Mesenchymal stem cell (in vitro differentiated cells and primary cell): Measurements from ENCODE around the gene BCAS1.

Experiments
- DNase-seq: peaks from one replicate; pipeline ENCODE4 v3.0.0-alpha.2; 2013
- H2AFZ ChIP-seq: one replicate; pipeline ENCODE4 v1.6.1; 2013; ENCODE audit warnings: low read depth, mild to moderate bottlenecking, control low read depth, inconsistent platforms, low read length, moderate library complexity
- H2AK5ac ChIP-seq: 2 replicates; pipeline ENCODE4 v1.6.1; 2013; ENCODE audit warnings: low read length, moderate library complexity, mild to moderate bottlenecking, inconsistent platforms; ENCODE audit not compliant: severe bottlenecking
- H2BK120ac ChIP-seq: one replicate; pipeline ENCODE4 v1.6.1; 2013; ENCODE audit warnings: low read depth, mild to moderate bottlenecking, inconsistent platforms, low read length, moderate library complexity
- H2BK12ac ChIP-seq, 2 experiments: one replicate each; pipeline ENCODE4 v1.6.1; 2013; ENCODE audit warnings: inconsistent platforms in 2 of 2, low read length in 2 of 2, mild to moderate bottlenecking in 2 of 2, moderate library complexity in 2 of 2, control low read depth in 1 of 2
- H2BK15ac ChIP-seq: one replicate; pipeline ENCODE4 v1.6.1; 2013; ENCODE audit warnings: mild to moderate bottlenecking, low read depth, inconsistent platforms; ENCODE audit not compliant: poor library complexity, severe bottlenecking
- H2BK5ac ChIP-seq: 2 replicates; pipeline ENCODE4 v1.6.1; 2013; ENCODE audit warnings: low read depth, mild to moderate bottlenecking, low read length, control low read depth, inconsistent platforms; ENCODE audit not compliant: poor library complexity, severe bottlenecking
- H3K14ac ChIP-seq, 2 experiments: one replicate each; pipeline ENCODE4 v1.6.1; 2013; ENCODE audit warnings: inconsistent platforms in 2 of 2, low read length in 2 of 2, control low read depth in 1 of 2, mild to moderate bottlenecking in 1 of 2, moderate library complexity in 1 of 2
- H3K18ac ChIP-seq, 2 experiments: one replicate each; pipeline ENCODE4 v1.6.1; 2013; ENCODE audit warnings: inconsistent platforms in 2 of 2, low read length in 2 of 2, control low read depth in 1 of 2, low read depth in 1 of 2, mild to moderate bottlenecking in 1 of 2
- H3K23ac ChIP-seq, 2 experiments: one replicate each; pipeline ENCODE4 v1.6.1; 2013; ENCODE audit warnings: inconsistent platforms in 2 of 2, low read length in 2 of 2, mild to moderate bottlenecking in 2 of 2, moderate library complexity in 2 of 2, control low read depth in 1 of 2
- H3K27ac ChIP-seq: 2 replicates; pipeline ENCODE4 v1.5.1; 2013; ENCODE audit warnings: mild to moderate bottlenecking, moderate library complexity, low read length, control low read depth, inconsistent platforms; ENCODE audit not compliant: poor library complexity, severe bottlenecking
- H3K27me3 ChIP-seq, 2 experiments: 2 replicates each; pipeline versions ENCODE4 v1.6.1 to v1.7.0; 2013; ENCODE audit warnings: low read length in 2 of 2, mild to moderate bottlenecking in 2 of 2, moderate library complexity in 2 of 2, control low read depth in 1 of 2, inconsistent platforms in 1 of 2; ENCODE audit not compliant: control insufficient read depth in 1 of 2, insufficient read depth in 1 of 2
- H3K36me3 ChIP-seq, 2 experiments: 2 replicates each; pipeline versions ENCODE4 v1.6.1 to v1.7.0; 2013; ENCODE audit warnings: low read length in 2 of 2, control low read depth in 1 of 2, inconsistent platforms in 1 of 2, low read depth in 1 of 2, mild to moderate bottlenecking in 1 of 2; ENCODE audit not compliant: insufficient read depth in 2 of 2, control insufficient read depth in 1 of 2
- H3K4ac ChIP-seq, 2 experiments: one replicate each; pipeline ENCODE4 v1.6.1; 2013; ENCODE audit warnings: inconsistent platforms in 2 of 2, low read length in 2 of 2, mild to moderate bottlenecking in 2 of 2, moderate library complexity in 2 of 2, control low read depth in 1 of 2, low read depth in 1 of 2
- H3K4me1 ChIP-seq: 2 replicates; pipeline ENCODE4 v1.6.1; 2013; ENCODE audit warnings: low read depth, low read length, control low read depth; ENCODE audit not compliant: control insufficient read depth, insufficient read depth
- H3K4me2 ChIP-seq: 2 replicates; pipeline ENCODE4 v1.6.1; 2013; ENCODE audit warnings: low read length, mild to moderate bottlenecking, inconsistent platforms; ENCODE audit not compliant: poor library complexity, severe bottlenecking
- H3K4me3 ChIP-seq, 2 experiments: 2 replicates each; pipeline versions ENCODE4 v1.5.1 to v1.7.0; 2013; ENCODE audit warnings: low read length in 2 of 2, mild to moderate bottlenecking in 2 of 2, control low read depth in 1 of 2, low read depth in 1 of 2; ENCODE audit not compliant: insufficient read depth in 1 of 2
- H3K79me1 ChIP-seq: replicated peaks from 2 replicates; pipeline ENCODE4 v1.6.1; 2013; ENCODE audit warnings: mild to moderate bottlenecking, control low read depth, low read length, inconsistent platforms; ENCODE audit not compliant: poor library complexity, severe bottlenecking
- H3K9ac ChIP-seq: 2 replicates; pipeline ENCODE4 v1.7.0; 2013; ENCODE audit warnings: mild to moderate bottlenecking, low read length, moderate library complexity
- H3K9me3 ChIP-seq: 2 replicates; pipeline ENCODE4 v1.7.0; 2013; ENCODE audit warnings: mild to moderate bottlenecking, low read length; ENCODE audit not compliant: control insufficient read depth
- H4K8ac ChIP-seq: one replicate; pipeline ENCODE4 v1.6.1; 2013; ENCODE audit warnings: inconsistent platforms, mild to moderate bottlenecking, low read length, moderate library complexity
- H4K91ac ChIP-seq: one replicate; pipeline ENCODE4 v1.6.1; 2013; ENCODE audit warnings: mild to moderate bottlenecking, low read length, inconsistent platforms
- WGBS: methylation state at CpG from one replicate; pipeline ENCODE4 v1.1.7; 2013; ENCODE audit warnings: mixed read lengths; 5-methylcytosine and 5-hydroxymethylcytosine counted together

The BCAS1 gene

GRCh38 chr20:54029176-54029575, 41.2 kb downstream of the BCAS1 start:
- Histone ChIP-seq H3K9me3 (peaks cover 19% of the 10 kb centered on the region), H2BK15ac (no peak overlapping the region), H2AFZ (no peak overlapping the region), H2AK5ac (no peak overlapping the region), H3K4me2 (no peak overlapping the region), H3K79me1 (no peaks in the 10 kb centered on the region), H3K27me3 (peaks cover 0 to 19% of the 10 kb centered on the region in 2 experiments), H4K91ac (no peak overlapping the region), H4K8ac (no peak overlapping the region), H3K18ac (no peak overlapping the region), H2BK120ac (no peak overlapping the region), H3K9ac (peak overlapping the region; percentile 38), H3K23ac (no peak overlapping the region), H3K4me3 (no peak overlapping the region), H2BK12ac (no peak overlapping the region), H3K36me3 (no peaks in the 10 kb centered on the region), H3K14ac (no peak overlapping the region), H3K27ac (no peak overlapping the region), H2BK5ac (no peak overlapping the region), H3K4me1 (peaks cover 5% of the 10 kb centered on the region), H3K4ac (no peak overlapping the region)
- WGBS: 58% methylated on average over 5 of the region's 5 CpGs
- DNase-seq: no peak

GRCh38 chr20:54028276-54029011, 42.0 kb downstream of the BCAS1 start:
- H4K8ac ChIP-seq: no peak overlapping the region
- no peak overlapping the region for H2AK5ac ChIP-seq
- 88% methylated on average over 22 of the region's 22 CpGs for WGBS
- H2AFZ ChIP-seq: no peak overlapping the region
- peaks cover 19% of the 10 kb centered on the region for H3K9me3 ChIP-seq
- no peak overlapping the region for H3K27ac ChIP-seq
- H3K4ac ChIP-seq: no peak overlapping the region
- H3K4me3 ChIP-seq: no peak overlapping the region
- no peak overlapping the region for H3K23ac ChIP-seq
- H2BK120ac ChIP-seq: no peak overlapping the region
- no peak overlapping the region for H3K18ac ChIP-seq
- peaks cover 5% of the 10 kb centered on the region for H3K4me1 ChIP-seq
- H2BK15ac ChIP-seq: no peak overlapping the region
- no peaks in the 10 kb centered on the region for H3K36me3 ChIP-seq
- H2BK12ac ChIP-seq: no peak overlapping the region
- H4K91ac ChIP-seq: no peak overlapping the region
- no peak overlapping the region for H3K9ac ChIP-seq
- peaks cover 0 to 19% of the 10 kb centered on the region in 2 experiments for H3K27me3 ChIP-seq
- no peak overlapping the region for H3K14ac ChIP-seq
- no peak overlapping the region for H2BK5ac ChIP-seq
- DNase-seq: no peak
- no peaks in the 10 kb centered on the region for H3K79me1 ChIP-seq
- H3K4me2 ChIP-seq: no peak overlapping the region

GRCh38 chr20:54027704-54028103, 42.7 kb downstream of the BCAS1 start:
- Histone ChIP-seq H3K79me1 (no peaks in the 10 kb centered on the region), H2BK15ac (no peak overlapping the region), H3K18ac (no peak overlapping the region), H2BK5ac (no peak overlapping the region), H4K8ac (no peak overlapping the region), H3K4me3 (no peak overlapping the region), H3K4me2 (no peak overlapping the region), H3K23ac (no peak overlapping the region), H3K36me3 (no peaks in the 10 kb centered on the region), H2BK12ac (no peak overlapping the region), H3K9me3 (peaks cover 12% of the 10 kb centered on the region), H2AK5ac (no peak overlapping the region), H2AFZ (no peak overlapping the region), H4K91ac (no peak overlapping the region), H2BK120ac (no peak overlapping the region), H3K4me1 (peaks cover 5% of the 10 kb centered on the region), H3K4ac (no peak overlapping the region), H3K27ac (no peak overlapping the region), H3K27me3 (peaks cover 0 to 19% of the 10 kb centered on the region in 2 experiments), H3K14ac (no peak overlapping the region), H3K9ac (no peak overlapping the region)
- 73% methylated on average over 4 of the region's 4 CpGs for WGBS
- DNase-seq: no peak

DNA sequence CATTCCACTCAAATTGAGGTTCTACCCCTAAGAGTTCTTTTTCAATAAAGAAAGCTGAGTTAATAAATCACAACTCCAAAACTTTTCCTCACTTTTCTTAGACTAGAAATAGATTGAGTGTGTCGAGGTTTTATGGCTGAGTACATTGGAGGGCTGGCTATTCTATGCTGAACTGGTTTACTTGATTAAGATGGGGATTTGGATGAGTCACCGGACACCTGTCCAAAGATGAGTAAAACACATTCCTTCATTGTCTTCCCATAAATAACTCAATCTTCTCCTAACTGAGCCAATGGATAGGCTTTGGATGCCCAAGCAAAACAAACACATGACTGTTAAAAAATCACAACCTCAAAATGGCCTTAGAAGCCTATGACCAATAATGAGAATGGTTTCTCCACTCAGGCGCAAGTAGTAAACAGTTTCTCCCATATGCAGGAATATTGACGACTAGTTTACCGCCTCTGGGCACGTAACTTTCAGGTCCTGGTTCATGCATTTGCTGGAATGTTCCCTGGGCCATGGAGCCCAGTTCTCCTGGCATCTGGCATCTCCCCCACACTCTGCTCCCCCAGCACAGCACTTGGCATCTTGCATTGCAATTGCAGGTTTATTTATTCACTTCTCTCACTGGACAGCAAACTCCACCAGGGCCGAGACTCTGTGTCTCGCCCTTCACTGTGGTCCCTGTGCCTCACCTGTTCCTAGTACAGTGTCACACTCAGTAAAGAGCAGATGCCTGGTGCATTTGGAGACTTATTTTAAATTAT, 43.9 kb downstream of the BCAS1 start:
- H3K4ac ChIP-seq: no peak overlapping the region
- no peak overlapping the region for H3K27ac ChIP-seq
- no peak overlapping the region for H3K18ac ChIP-seq
- H2AK5ac ChIP-seq: no peak overlapping the region
- H2BK5ac ChIP-seq: no peak overlapping the region
- H4K91ac ChIP-seq: no peak overlapping the region
- no peak overlapping the region for H2BK15ac ChIP-seq
- no peak for DNase-seq
- H2BK12ac ChIP-seq: no peak overlapping the region
- no peak overlapping the region for H3K23ac ChIP-seq
- H2AFZ ChIP-seq: no peak overlapping the region
- peak overlapping the region; percentile 53 for H3K9ac ChIP-seq
- H3K79me1 ChIP-seq: no peaks in the 10 kb centered on the region
- no peak overlapping the region for H2BK120ac ChIP-seq
- no peak overlapping the region for H3K4me2 ChIP-seq
- H3K27me3 ChIP-seq: peaks cover 0 to 18% of the 10 kb centered on the region in 2 experiments
- peaks cover 5% of the 10 kb centered on the region for H3K4me1 ChIP-seq
- no peak overlapping the region for H4K8ac ChIP-seq
- peaks cover under 1% of the 10 kb centered on the region for H3K9me3 ChIP-seq
- H3K4me3 ChIP-seq: no peak overlapping the region
- no peaks in the 10 kb centered on the region for H3K36me3 ChIP-seq
- 80% methylated on average over 8 of the region's 8 CpGs for WGBS
- H3K14ac ChIP-seq: peak overlapping the region in 1 of 2 experiments; percentile 29
